HG03135 (cell line): Measurements from ENCODE around the gene TMED3.
"Not testable (repeated sequence)": the region's sequence is repeated elsewhere in the genome, so short reads cannot be mapped to it uniquely, and the experiment has no call there.

Experiments used
- ATAC-seq: cut with Tn5 transposase; IDR thresholded peaks from one replicate; pipeline ENCODE4 v1.9.1; 2021; ENCODE audit warnings: mild to moderate bottlenecking, moderate library complexity; ENCODE audit not compliant: unreplicated experiment

TMED3 gene

GRCh38 chr15:79315623-79316328, 4.9 kb downstream of the TMED3 start:
- no peak for ATAC-seq

- no peak for ATAC-seq
These were observed 6.0 kb downstream of the TMED3 start for GRCh38 chr15:79316864-79317263.

- ATAC-seq: not testable (repeated sequence)
These were observed 9.1 kb downstream of the TMED3 start for GRCh38 chr15:79319973-79320372.

GRCh38 chr15:79321876-79322275, 11.0 kb downstream of the TMED3 start:
- ATAC-seq: no peak

GRCh38 chr15:79322306-79322705, 11.4 kb downstream of the TMED3 start:
- ATAC-seq: no peak

- no peak for ATAC-seq
These were observed 12.0 kb downstream of the TMED3 start for GRCh38 chr15:79322945-79323344.

- no peak for ATAC-seq
These were observed 18.3 kb downstream of the TMED3 start for GRCh38 chr15:79329171-79329611.

- ATAC-seq: no peak
These were observed 22.1 kb downstream of the TMED3 start for GRCh38 chr15:79332824-79333510.

GRCh38 chr15:79337591-79337990, 26.7 kb downstream of the TMED3 start:
- no peak for ATAC-seq

- ATAC-seq: no peak
These were observed 28.8 kb downstream of the TMED3 start for GRCh38 chr15:79339588-79340314.

GRCh38 chr15:79340315-79340602, 29.3 kb downstream of the TMED3 start:
- no peak for ATAC-seq

- no peak for ATAC-seq
These were observed 30.5 kb downstream of the TMED3 start for GRCh38 chr15:79341396-79341795.

GRCh38 chr15:79349525-79349924, 38.6 kb downstream of the TMED3 start:
- ATAC-seq: no peak

- no peak for ATAC-seq
These were observed 41.3 kb downstream of the TMED3 start for GRCh38 chr15:79352206-79352605.

- no peak for ATAC-seq
These were observed 46.7 kb downstream of the TMED3 start for GRCh38 chr15:79357566-79357965.

- ATAC-seq: no peak
These were observed 47.2 kb downstream of the TMED3 start for GRCh38 chr15:79358069-79358468.

GRCh38 chr15:79364571-79365240, 53.8 kb downstream of the TMED3 start:
- ATAC-seq: no peak

GRCh38 chr15:79365765-79366164, 54.9 kb downstream of the TMED3 start:
- no peak for ATAC-seq

- ATAC-seq: no peak
These were observed 55.8 kb downstream of the TMED3 start for GRCh38 chr15:79366691-79367090.

- no peak for ATAC-seq
These were observed 59.8 kb downstream of the TMED3 start for GRCh38 chr15:79370716-79371115.

- ATAC-seq: no peak
These were observed 60.7 kb downstream of the TMED3 start for GRCh38 chr15:79371591-79371990.
